Measurements from ENCODE around the gene AP3B1.
A peak's percentile ranks its signal among the peaks of the same experiment; 100 is the strongest.

AP3B1 gene

DNA sequence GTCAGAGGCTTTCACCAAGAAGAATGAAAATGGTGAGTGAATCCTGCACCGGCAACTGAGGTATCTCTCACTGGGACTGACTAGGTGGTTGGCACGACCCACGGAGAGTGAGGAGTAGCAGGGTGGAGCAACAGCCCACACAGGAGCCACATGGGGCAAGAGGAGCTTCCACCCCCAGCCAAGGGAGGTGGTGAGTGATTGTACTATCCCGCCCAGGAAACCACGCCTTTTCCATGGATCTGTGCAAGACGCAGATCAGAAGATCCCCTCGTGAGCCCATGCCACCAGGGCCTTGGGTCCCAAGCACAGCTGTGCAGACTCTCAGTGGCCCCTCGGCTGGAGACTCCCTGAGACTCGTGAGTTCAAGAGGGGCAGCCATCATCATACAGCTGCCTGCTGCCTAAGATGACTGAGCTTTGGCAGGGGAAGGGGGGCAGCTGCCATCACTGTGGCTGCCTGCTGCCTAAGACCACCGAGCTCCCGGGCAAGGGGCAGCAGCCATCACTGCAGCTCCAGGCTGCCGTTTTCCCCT, 229.5 kb downstream of the AP3B1 start:
- TF ChIP-seq, protein P1, sequence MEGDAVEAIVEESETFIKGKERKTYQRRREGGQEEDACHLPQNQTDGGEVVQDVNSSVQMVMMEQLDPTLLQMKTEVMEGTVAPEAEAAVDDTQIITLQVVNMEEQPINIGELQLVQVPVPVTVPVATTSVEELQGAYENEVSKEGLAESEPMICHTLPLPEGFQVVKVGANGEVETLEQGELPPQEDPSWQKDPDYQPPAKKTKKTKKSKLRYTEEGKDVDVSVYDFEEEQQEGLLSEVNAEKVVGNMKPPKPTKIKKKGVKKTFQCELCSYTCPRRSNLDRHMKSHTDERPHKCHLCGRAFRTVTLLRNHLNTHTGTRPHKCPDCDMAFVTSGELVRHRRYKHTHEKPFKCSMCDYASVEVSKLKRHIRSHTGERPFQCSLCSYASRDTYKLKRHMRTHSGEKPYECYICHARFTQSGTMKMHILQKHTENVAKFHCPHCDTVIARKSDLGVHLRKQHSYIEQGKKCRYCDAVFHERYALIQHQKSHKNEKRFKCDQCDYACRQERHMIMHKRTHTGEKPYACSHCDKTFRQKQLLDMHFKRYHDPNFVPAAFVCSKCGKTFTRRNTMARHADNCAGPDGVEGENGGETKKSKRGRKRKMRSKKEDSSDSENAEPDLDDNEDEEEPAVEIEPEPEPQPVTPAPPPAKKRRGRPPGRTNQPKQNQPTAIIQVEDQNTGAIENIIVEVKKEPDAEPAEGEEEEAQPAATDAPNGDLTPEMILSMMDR (IDR thresholded peaks at IDR 0.05; ENCODE audit: insufficient read depth, low read length, missing control alignments) = no peak

DNA sequence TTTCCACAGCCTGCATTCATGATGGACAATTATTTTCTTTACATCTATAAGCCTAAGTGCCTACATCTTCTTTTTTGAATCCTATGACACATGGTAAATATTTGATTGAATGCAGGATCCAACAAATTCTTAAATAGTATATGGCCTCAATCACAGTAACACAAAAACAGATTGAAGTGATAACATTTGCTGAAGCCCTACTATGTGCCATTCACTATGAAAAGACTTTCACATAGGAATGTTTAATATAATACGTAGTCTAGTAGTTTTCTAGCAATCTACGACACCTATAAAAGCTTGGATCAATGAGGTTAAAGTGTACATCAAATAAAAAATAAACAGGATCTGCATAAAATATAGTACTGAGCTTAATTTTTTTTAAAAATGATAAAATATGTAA, 231.0 kb downstream of the AP3B1 start:
- no peak for DNase-seq (ENCODE audit: low read depth, low spot score)
- no peak overlapping the region for H3K4me3 ChIP-seq (ENCODE audit: low read depth, low read length)
- TF ChIP-seq, protein P1 (IDR thresholded peaks at IDR 0.05; ENCODE audit: insufficient read depth, low read length, missing control alignments) = no peak
- ChIA-PET POLR2A (no interaction called here), CTCF (no interaction called here)

More for the DNA sequence above, 229.5 kb downstream of the AP3B1 start:
- DNase-seq (ENCODE audit: low read depth, low spot score) = no peak
- no peak overlapping the region for H3K4me3 ChIP-seq (ENCODE audit: low read depth, low read length)
- ChIA-PET CTCF (interaction anchor here (0.9 to 1.5 kb wide), 4 partner anchors 11 to 23 kb away, joined by 3 to 4 read pairs (median 4); no protein-coding TSS in a partner anchor), POLR2A (no interaction called here)

DNA sequence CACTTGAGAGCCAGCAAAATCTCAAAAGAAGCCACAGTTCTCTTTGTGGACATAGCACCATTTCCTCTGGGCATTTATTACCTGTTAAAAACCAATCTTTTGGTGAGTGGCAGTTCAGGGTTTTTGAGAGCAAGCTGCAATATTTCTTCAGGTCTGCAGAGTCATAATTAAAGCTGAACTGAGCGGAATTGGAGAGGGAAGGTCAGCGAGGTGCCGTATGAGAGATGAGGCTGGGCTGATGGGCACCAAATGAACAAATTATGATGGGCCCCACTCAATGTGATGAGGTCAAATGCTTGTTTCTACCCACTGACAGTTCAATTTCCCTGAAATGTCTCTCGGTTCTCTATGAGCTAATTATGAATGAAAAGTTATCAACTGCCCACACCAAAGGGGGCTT, 231.9 kb downstream of the AP3B1 start:
- no peak overlapping the region for H3K4me3 ChIP-seq (ENCODE audit: low read depth, low read length)
- TF ChIP-seq, protein P1 (IDR thresholded peaks at IDR 0.05; ENCODE audit: insufficient read depth, low read length, missing control alignments) = no peak
- POLR2A ChIA-PET = no interaction called here
- CTCF ChIA-PET = interaction anchor here (1.0 kb wide), 1 partner anchor 9 kb away, joined by 3 read pairs; no protein-coding TSS in a partner anchor
- no peak for DNase-seq (ENCODE audit: low read depth, low spot score)

DNA sequence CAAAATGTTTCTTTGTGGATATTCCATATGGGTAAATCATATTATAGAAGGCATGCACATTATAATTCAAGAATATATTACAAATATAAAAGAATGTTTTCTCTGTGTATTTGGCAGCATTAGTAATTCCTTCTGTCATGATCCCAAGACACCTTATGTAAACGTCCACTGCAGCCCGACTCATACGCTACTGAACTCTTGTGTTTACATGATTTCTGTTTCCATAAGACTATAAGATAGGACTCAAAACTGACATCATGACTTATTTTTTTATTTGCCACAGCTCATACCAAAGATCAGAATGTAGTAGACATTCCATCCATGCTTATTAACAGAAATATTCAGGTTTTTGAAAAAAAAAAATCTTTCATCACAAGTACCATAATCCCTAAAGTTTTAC, 234.1 kb downstream of the AP3B1 start:
- TF ChIP-seq, protein P1 (IDR thresholded peaks at IDR 0.05; ENCODE audit: insufficient read depth, low read length, missing control alignments) = no peak
- CTCF ChIA-PET = no interaction called here
- POLR2A ChIA-PET = no interaction called here
- peak; percentile 23 for DNase-seq (ENCODE audit: low read depth, low spot score)
- H3K4me3 ChIP-seq (ENCODE audit: low read depth, low read length) = no peak overlapping the region

DNA sequence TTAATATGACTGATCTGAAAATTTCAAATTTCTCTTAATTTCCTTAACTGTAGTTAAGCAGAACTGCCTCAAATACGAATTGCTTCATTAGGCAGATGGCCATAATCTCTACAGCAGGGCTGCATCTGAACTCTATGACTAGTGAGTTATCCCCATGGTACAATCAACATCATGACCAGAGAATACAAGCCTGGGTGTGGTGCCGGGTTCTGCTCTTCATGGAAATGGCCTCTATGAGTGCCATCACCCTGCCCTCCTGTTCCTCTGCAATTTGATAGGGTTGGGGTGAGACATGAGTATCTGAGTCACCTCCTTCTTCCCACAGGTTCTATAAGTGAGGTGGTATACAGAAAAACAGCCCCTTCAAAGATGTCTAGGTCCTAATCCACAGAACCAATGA, 235.9 kb downstream of the AP3B1 start:
- POLR2A ChIA-PET = no interaction called here
- DNase-seq (ENCODE audit: low read depth, low spot score) = no peak
- no peak overlapping the region for H3K4me3 ChIP-seq (ENCODE audit: low read depth, low read length)
- CTCF ChIA-PET = no interaction called here
- TF ChIP-seq, protein P1 (IDR thresholded peaks at IDR 0.05; ENCODE audit: insufficient read depth, low read length, missing control alignments) = no peak

DNA sequence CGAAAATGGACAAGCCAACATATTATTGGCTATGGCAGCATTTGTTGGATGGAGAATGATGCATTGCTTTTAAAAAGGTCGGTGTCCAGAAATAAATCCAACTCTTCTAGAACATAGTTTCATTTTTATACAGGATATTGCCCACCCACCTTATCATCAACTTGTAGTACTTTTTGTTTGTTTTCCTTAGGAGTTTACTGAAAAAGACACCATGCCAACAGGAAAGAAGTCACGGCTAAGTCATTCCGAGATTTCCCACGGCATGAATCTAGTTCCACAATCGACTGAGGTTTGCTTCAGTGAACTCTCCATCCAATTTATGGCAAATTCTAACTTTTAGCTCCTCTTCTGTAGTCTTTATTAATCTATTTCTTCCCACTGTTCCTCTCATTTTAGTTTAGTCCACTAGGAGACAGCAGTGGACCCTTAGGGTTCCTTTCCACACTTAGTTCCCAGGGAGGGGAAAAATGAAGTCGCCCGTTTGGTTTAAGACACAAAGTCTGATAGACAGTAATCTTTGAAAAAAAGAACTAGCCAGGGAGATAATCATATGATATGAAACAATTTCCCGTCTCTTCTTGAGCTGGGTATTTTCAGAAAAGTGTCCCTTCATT, 237.5 kb downstream of the AP3B1 start:
- H3K4me3 ChIP-seq (ENCODE audit: low read depth, low read length) = no peak overlapping the region
- TF ChIP-seq, protein P1 (IDR thresholded peaks at IDR 0.05; ENCODE audit: insufficient read depth, low read length, missing control alignments) = no peak
- CTCF ChIA-PET = no interaction called here
- POLR2A ChIA-PET = no interaction called here
- DNase-seq (ENCODE audit: low read depth, low spot score) = no peak
